Sigmoid colon (tissue), 7 donors: Measurements from ENCODE around the gene COL21A1. TPM values are rescaled to one million over a fixed set of nuclear protein-coding genes. Genes with fewer than 3 reads are reported as not detected.

Experiments used
- DNase-seq: peaks from one replicate; pipeline ENCODE4 v3.0.0-alpha.2; 2019
- H3K27ac ChIP-seq, 4 donors: fragments of 200-600 bp; sonication (generic); one replicate each; pipeline ENCODE4 v1.5.1; 2016 to 2019; ENCODE audit warnings: mild to moderate bottlenecking in 1 of 4
- H3K27me3 ChIP-seq, 3 donors: fragments of 200-600 bp; sonication (generic); one replicate each; pipeline ENCODE4 v1.5.1; 2019; ENCODE audit warnings: mild to moderate bottlenecking in 1 of 3
- H3K36me3 ChIP-seq, 4 donors: fragments of 200-600 bp; sonication (generic); one replicate each; pipeline ENCODE4 v1.5.1; 2016 to 2019
- H3K4me1 ChIP-seq, 4 donors: fragments of 200-600 bp; sonication (generic); one replicate each; pipeline ENCODE4 v1.5.1; 2017 to 2019
- H3K4me3 ChIP-seq, 4 donors: fragments of 200-600 bp; sonication (generic); one replicate each; pipeline ENCODE4 v1.5.1; 2017 to 2019; ENCODE audit warnings: mild to moderate bottlenecking in 2 of 4, moderate library complexity in 1 of 4
- H3K9me3 ChIP-seq, 4 donors: fragments of 200-600 bp in 3 of 4; sonication (generic) in 3 of 4; one replicate each; pipeline versions ENCODE4 v1.5.1 to v1.6.1; 2013 to 2019
- EP300 ChIP-seq, 4 donors: sonication (generic); formaldehyde crosslinking; IDR thresholded peaks; one replicate each; pipeline ENCODE4 v1.6.1; 2017; ENCODE audit warnings: antibody characterized with exemption in 4 of 4
- POLR2A ChIP-seq, 2 donors: fragments of 450-650 bp; IDR thresholded peaks; one replicate each; pipeline ENCODE4 v1.6.1; 2016; ENCODE audit warnings: antibody characterized with exemption in 2 of 2, mild to moderate bottlenecking in 2 of 2, moderate library complexity in 2 of 2
- POLR2AphosphoS5 ChIP-seq, 4 donors: sonication (generic); formaldehyde crosslinking; IDR thresholded peaks; one replicate each; pipeline ENCODE4 v1.6.1; 2017; ENCODE audit warnings: antibody characterized with exemption in 4 of 4
- WGBS, 2 donors: extraction: QIAGEN DNeasy Blood & Tissue Kit; methylation state at CpG; one replicate each; pipeline ENCODE4 v1.1.7; 2013; 5-methylcytosine and 5-hydroxymethylcytosine counted together
- intact Hi-C: fragments of 100-400 bp; cut with DNase I; formaldehyde crosslinking; loops from one replicate; pipeline ENCODE4 v1.15.1; 2023
- polyA plus RNA-seq, 3 donors: library from polyadenylated mRNA; stranded (reverse); fragments of 200-250 nt; gene quantifications; one replicate each; pipeline ENCODE4 v1.2.3, GENCODE V29; 2013
- total RNA-seq, 4 donors: library from RNA; depleted of rRNA; stranded (reverse); fragments of >200 nt; gene quantifications; one replicate each; pipeline ENCODE4 v1.1.0, GENCODE V29; 2016
- TF ChIP-seq, protein P1 (sequence below), 4 experiments: fragments of 450-650 bp in 3 of 4; fragments of 200-600 bp in 1 of 4; IDR thresholded peaks; one replicate each; pipeline ENCODE4 v1.5.1; 2016 to 2019; ENCODE audit warnings: antibody characterized with exemption in 4 of 4, mild to moderate bottlenecking in 3 of 4, moderate library complexity in 2 of 4
- donor health status: healthy with polysubstance abuse.
- donor health status: Bipolar disorder and iron deficiency.
- donor health status: healthy.

COL21A1 gene
- total and polyA plus RNA-seq, 7 donors = 1.9 to 110 (median 35.2) TPM; not detected in 2

DNA sequence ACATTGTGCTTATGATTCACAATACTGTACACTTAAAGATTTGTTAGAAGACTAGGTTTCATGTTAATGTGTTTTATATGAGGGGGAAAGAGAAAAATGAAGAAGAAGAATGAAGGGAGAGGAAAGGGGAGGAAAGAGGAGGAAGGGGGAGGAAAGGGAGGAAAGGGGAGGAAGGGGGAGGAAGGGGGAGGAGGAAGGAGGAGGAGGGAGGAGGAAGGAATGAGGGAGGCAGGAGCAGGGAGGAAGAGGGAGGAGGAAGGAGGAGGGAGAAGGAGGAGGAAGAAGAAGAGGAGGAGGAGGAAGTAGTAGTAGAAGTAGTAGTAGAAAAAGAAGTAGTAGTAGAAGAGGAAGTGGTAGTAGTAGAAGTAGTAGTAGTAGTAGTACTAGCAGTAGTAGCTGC lies 70.6 kb downstream of the COL21A1 start:
- intact Hi-C loops = no loop called here
- Histone ChIP-seq H3K27me3 (no peaks in the 10 kb centered on the region), H3K4me3 (no peak overlapping the region), H3K4me1 (no peaks in the 10 kb centered on the region), H3K9me3 (peaks cover 0 to 17% (median 3%) of the 10 kb centered on the region in 4 donors), H3K27ac (no peak overlapping the region), H3K36me3 (no peaks in the 10 kb centered on the region)
- no peak for DNase-seq
- TF ChIP-seq POLR2AphosphoS5 (IDR thresholded peaks at IDR 0.05) (no peak), POLR2A (IDR thresholded peaks at IDR 0.05) (no peak), EP300 (IDR thresholded peaks at IDR 0.05) (no peak)
- TF ChIP-seq, protein P1, sequence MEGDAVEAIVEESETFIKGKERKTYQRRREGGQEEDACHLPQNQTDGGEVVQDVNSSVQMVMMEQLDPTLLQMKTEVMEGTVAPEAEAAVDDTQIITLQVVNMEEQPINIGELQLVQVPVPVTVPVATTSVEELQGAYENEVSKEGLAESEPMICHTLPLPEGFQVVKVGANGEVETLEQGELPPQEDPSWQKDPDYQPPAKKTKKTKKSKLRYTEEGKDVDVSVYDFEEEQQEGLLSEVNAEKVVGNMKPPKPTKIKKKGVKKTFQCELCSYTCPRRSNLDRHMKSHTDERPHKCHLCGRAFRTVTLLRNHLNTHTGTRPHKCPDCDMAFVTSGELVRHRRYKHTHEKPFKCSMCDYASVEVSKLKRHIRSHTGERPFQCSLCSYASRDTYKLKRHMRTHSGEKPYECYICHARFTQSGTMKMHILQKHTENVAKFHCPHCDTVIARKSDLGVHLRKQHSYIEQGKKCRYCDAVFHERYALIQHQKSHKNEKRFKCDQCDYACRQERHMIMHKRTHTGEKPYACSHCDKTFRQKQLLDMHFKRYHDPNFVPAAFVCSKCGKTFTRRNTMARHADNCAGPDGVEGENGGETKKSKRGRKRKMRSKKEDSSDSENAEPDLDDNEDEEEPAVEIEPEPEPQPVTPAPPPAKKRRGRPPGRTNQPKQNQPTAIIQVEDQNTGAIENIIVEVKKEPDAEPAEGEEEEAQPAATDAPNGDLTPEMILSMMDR (IDR thresholded peaks at IDR 0.05) = no peak

- WGBS, 2 donors = 81% methylated on average over 1 of the region's 1 CpG; no CpG with 5 or more reads in 1 of the 2 donors
- intact Hi-C loops = no loop called here
- no peak for DNase-seq
- H3K4me3 ChIP-seq = no peak overlapping the region
- H3K27ac ChIP-seq = no peak overlapping the region
- H3K4me1 ChIP-seq = no peaks in the 10 kb centered on the region
- H3K27me3 ChIP-seq = no peaks in the 10 kb centered on the region
- TF ChIP-seq EP300 (IDR thresholded peaks at IDR 0.05) (no peak), POLR2A (IDR thresholded peaks at IDR 0.05) (no peak), POLR2AphosphoS5 (IDR thresholded peaks at IDR 0.05) (no peak)
- TF ChIP-seq, protein P1 (IDR thresholded peaks at IDR 0.05) = no peak
- peaks cover 0 to 22% (median 3%) of the 10 kb centered on the region in 4 donors for H3K9me3 ChIP-seq
- H3K36me3 ChIP-seq = peaks cover 0 to 8% (median 0%) of the 10 kb centered on the region in 4 donors
Measured at GRCh38 chr6:56173228-56173627, 74.2 kb downstream of the COL21A1 start.

DNA sequence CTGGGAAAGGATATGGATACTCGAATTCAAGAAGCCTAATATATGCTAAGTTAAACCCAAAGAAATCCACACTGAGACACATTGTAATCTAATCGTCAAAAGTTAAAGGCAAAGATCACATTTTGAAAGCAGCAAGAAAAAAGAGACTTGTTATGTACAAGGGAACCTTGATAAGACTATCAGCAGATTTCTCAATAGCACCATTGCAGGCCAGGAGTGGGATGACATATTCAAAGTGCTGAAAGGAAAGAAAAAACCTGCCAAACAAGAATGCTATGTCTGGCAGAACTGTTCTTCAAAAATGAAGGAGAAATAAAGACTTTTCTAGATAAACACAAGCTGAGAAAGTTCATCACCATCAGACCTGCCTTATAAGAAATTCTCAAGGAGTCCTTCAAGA lies 75.2 kb downstream of the COL21A1 start:
- Histone ChIP-seq H3K9me3 (peaks cover 0 to 22% (median 3%) of the 10 kb centered on the region in 4 donors), H3K27me3 (no peaks in the 10 kb centered on the region), H3K36me3 (peaks cover 0 to 8% (median 0%) of the 10 kb centered on the region in 4 donors), H3K27ac (no peak overlapping the region), H3K4me3 (no peak overlapping the region), H3K4me1 (peaks cover 0 to 7% (median 0%) of the 10 kb centered on the region in 4 donors)
- TF ChIP-seq EP300 (IDR thresholded peaks at IDR 0.05) = no peak
- TF ChIP-seq POLR2A (IDR thresholded peaks at IDR 0.05) = no peak
- intact Hi-C loops = no loop called here
- no peak for DNase-seq
- WGBS, 2 donors = 80 to 86% methylated on average over 2 of the region's 2 CpGs

GRCh38 chr6:56169366-56169765 lies 78.0 kb downstream of the COL21A1 start:
- WGBS, 2 donors = 89 to 94% methylated on average over 1 of the region's 1 CpG
- Histone ChIP-seq H3K36me3 (peaks cover 0 to 8% (median 0%) of the 10 kb centered on the region in 4 donors), H3K27ac (no peak overlapping the region), H3K4me1 (peaks cover 0 to 12% (median 0%) of the 10 kb centered on the region in 4 donors), H3K4me3 (no peak overlapping the region), H3K9me3 (peaks cover 0 to 18% (median 2%) of the 10 kb centered on the region in 4 donors), H3K27me3 (no peaks in the 10 kb centered on the region)
- no peak for DNase-seq
- TF ChIP-seq, protein P1 (IDR thresholded peaks at IDR 0.05) = no peak
- TF ChIP-seq POLR2AphosphoS5 (IDR thresholded peaks at IDR 0.05) (no peak), POLR2A (IDR thresholded peaks at IDR 0.05) (no peak), EP300 (IDR thresholded peaks at IDR 0.05) (no peak)
- intact Hi-C loops = no loop called here

- peaks cover 0 to 12% (median 0%) of the 10 kb centered on the region in 4 donors for H3K4me1 ChIP-seq
- H3K4me3 ChIP-seq = no peak overlapping the region
- H3K9me3 ChIP-seq = peaks cover 0 to 16% (median 2%) of the 10 kb centered on the region in 4 donors
- intact Hi-C loops = no loop called here
- no peak for TF ChIP-seq POLR2A (IDR thresholded peaks at IDR 0.05)
- no peak for TF ChIP-seq EP300 (IDR thresholded peaks at IDR 0.05)
- TF ChIP-seq, protein P1 (IDR thresholded peaks at IDR 0.05) = no peak
- TF ChIP-seq POLR2AphosphoS5 (IDR thresholded peaks at IDR 0.05) = no peak
- peaks cover 0 to 8% (median 0%) of the 10 kb centered on the region in 4 donors for H3K36me3 ChIP-seq
- H3K27me3 ChIP-seq = no peaks in the 10 kb centered on the region
- H3K27ac ChIP-seq = no peak overlapping the region
- 17 to 51% methylated on average over 1 of the region's 1 CpG for WGBS, 2 donors
- no peak for DNase-seq
Measured at GRCh38 chr6:56168596-56168995, 78.8 kb downstream of the COL21A1 start.
